ENCODE data around the gene PPM1N. TPM values are rescaled to one million over a fixed set of nuclear protein-coding genes. Genes with fewer than 3 reads are reported as not detected.

Gene PPM1N
- polyA plus RNA-seq, 3 donors: 1.3 to 4.3 (median 2.7) TPM

DNA sequence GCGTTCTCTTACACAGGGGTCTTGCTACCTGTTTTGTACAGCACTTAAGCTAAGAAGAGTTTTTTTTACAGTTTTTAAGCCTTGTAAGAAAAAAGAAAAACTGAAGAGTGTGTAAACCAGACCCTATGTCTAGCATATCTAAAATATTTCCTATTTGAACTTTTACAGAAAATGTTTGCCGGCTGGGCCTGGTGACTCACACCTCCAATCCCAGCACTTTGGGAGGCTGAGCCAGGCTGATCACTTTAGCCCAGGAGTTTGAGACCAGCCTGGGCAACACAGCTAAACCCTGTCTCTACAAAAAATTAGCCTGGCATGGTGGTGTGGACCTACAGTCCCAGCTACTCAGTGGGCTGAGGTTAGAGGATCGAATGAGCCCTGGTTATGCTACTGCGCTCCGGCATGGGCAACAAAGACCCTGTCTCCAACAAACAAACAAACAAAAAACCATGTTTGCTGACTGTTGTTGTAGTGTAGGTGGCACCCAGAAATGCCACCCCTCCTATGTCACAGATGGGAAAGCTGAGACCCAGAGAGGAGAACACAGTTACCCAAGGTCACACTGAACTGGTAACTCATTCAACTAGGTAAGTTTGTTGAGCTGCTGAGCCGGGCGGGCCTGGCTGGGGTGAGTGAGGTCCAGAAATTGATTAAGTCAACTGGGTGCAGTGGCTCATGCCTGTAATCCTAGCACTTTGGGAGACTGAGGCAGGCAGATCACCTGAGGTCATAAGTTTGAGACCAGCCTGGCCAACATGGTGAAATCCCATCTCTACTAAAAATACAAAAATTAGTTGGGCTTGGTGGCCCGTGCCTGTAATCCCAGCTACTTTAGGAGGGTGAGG is 7.1 kb downstream of the PPM1N start:
- H4K20me1 ChIP-seq (ENCODE audit: insufficient read depth, low read length): peaks cover 32% of the 10 kb centered on the region
- no peak for DNase-seq
- H3K9me3 Mint-ChIP-seq: peaks cover 0 to 3% (median 0%) of the 10 kb centered on the region in 7 donors
- H3K27me3 Mint-ChIP-seq (ENCODE audit: low read depth in 3 of 3): peaks cover 0 to 5% (median 5%) of the 10 kb centered on the region in 3 donors
- no peaks in the 10 kb centered on the region for H3K9me3 ChIP-seq (replicated peaks in 1 of 2; ENCODE audit: control insufficient read depth in 1 of 2, insufficient read depth in 1 of 2, low read length in 2 of 2)
- peaks cover 6 to 14% of the 10 kb centered on the region in 2 donors for H3K36me3 Mint-ChIP-seq
- peaks cover 58% of the 10 kb centered on the region for H3K4me1 Mint-ChIP-seq
- peaks cover 0 to under 1% of the 10 kb centered on the region in 2 donors for H3K36me3 ChIP-seq (replicated peaks in 1 of 2; ENCODE audit: control insufficient read depth in 1 of 2, insufficient read depth in 2 of 2, low read length in 2 of 2)
- intact Hi-C loops (cut with micrococcal nuclease): loop anchor here in 1 of 2 donors (5.0 kb wide), 1 partner anchor 77 kb away; the partner anchor contains the start of gene OPA3
- H3K4me3 Mint-ChIP-seq: peak overlapping the region in 1 of 2 donors; percentile 43
- no peaks in the 10 kb centered on the region for H3K27me3 ChIP-seq (ENCODE audit: control insufficient read depth in 2 of 2, insufficient read depth in 2 of 2, low read length in 2 of 2)
- peaks cover 56 to 74% of the 10 kb centered on the region in 2 donors for H3K4me1 ChIP-seq (ENCODE audit: control insufficient read depth in 1 of 2, insufficient read depth in 2 of 2, low read length in 2 of 2)
- WGBS (ENCODE audit: insufficient coverage): 100% methylated on average over 3 of the region's 8 CpGs
- no peak overlapping the region for H2AFZ ChIP-seq (ENCODE audit: insufficient read depth, low read depth, low read length, poor library complexity, severe bottlenecking)
- no peak overlapping the region for H3K4me3 ChIP-seq (replicated peaks in 1 of 3; ENCODE audit: low read depth in 2 of 3, low read length in 3 of 3)
- TF ChIP-seq CTCF (IDR thresholded peaks at IDR 0.05): no peak
- no peak overlapping the region for H3K9ac ChIP-seq (ENCODE audit: insufficient read depth, low read length, poor library complexity, severe bottlenecking)
- no peak overlapping the region for H3K27ac ChIP-seq (ENCODE audit: low read depth in 1 of 2, low read length in 2 of 2)
- peak overlapping the region; percentile 85 to 97 (median 89) for H3K27ac Mint-ChIP-seq
- peaks cover 35% of the 10 kb centered on the region for H3K79me2 ChIP-seq (ENCODE audit: insufficient read depth, low read length)
- H3K4me2 ChIP-seq (replicated peaks; ENCODE audit: extremely low read depth, low read length, poor library complexity, severe bottlenecking): peak overlapping the region; percentile 100

GRCh38 chr19:45505996-45506245 is 7.7 kb downstream of the PPM1N start:
- H3K4me2 ChIP-seq (replicated peaks; ENCODE audit: extremely low read depth, low read length, poor library complexity, severe bottlenecking): peak overlapping the region; percentile 100
- H3K36me3 Mint-ChIP-seq: peaks cover 8 to 19% of the 10 kb centered on the region in 2 donors
- H3K27me3 ChIP-seq (ENCODE audit: control insufficient read depth in 2 of 2, insufficient read depth in 2 of 2, low read length in 2 of 2): no peaks in the 10 kb centered on the region
- peaks cover 59 to 76% of the 10 kb centered on the region in 2 donors for H3K4me1 ChIP-seq (ENCODE audit: control insufficient read depth in 1 of 2, insufficient read depth in 2 of 2, low read length in 2 of 2)
- H3K27ac Mint-ChIP-seq: peak overlapping the region; percentile 85 to 97 (median 89)
- H3K9me3 ChIP-seq (replicated peaks in 1 of 2; ENCODE audit: control insufficient read depth in 1 of 2, insufficient read depth in 1 of 2, low read length in 2 of 2): no peaks in the 10 kb centered on the region
- peak overlapping the region; percentile 96 to 99 for H3K27ac ChIP-seq (ENCODE audit: low read depth in 1 of 2, low read length in 2 of 2)
- WGBS (ENCODE audit: insufficient coverage): no CpG with 5 or more reads among the region's 5 CpGs
- peaks cover 37% of the 10 kb centered on the region for H4K20me1 ChIP-seq (ENCODE audit: insufficient read depth, low read length)
- no peak for TF ChIP-seq CTCF (IDR thresholded peaks at IDR 0.05)
- H3K9me3 Mint-ChIP-seq: peaks cover 0 to 3% (median 0%) of the 10 kb centered on the region in 7 donors
- peaks cover 0 to 6% of the 10 kb centered on the region in 2 donors for H3K36me3 ChIP-seq (replicated peaks in 1 of 2; ENCODE audit: control insufficient read depth in 1 of 2, insufficient read depth in 2 of 2, low read length in 2 of 2)
- intact Hi-C loops (cut with micrococcal nuclease): loop anchor here in 1 of 2 donors (5.0 kb wide), 1 partner anchor 76 kb away; the partner anchor contains the start of gene OPA3
- peak overlapping the region; percentile 88 for H3K9ac ChIP-seq (ENCODE audit: insufficient read depth, low read length, poor library complexity, severe bottlenecking)
- DNase-seq: no peak
- H3K4me3 ChIP-seq (replicated peaks in 1 of 3; ENCODE audit: low read depth in 2 of 3, low read length in 3 of 3): peak overlapping the region in 2 of 3 experiments; percentile 80 to 100
- H2AFZ ChIP-seq (ENCODE audit: insufficient read depth, low read depth, low read length, poor library complexity, severe bottlenecking): peak overlapping the region; percentile 19
- peaks cover 61% of the 10 kb centered on the region for H3K4me1 Mint-ChIP-seq
- H3K27me3 Mint-ChIP-seq (ENCODE audit: low read depth in 3 of 3): peaks cover 0 to 4% (median under 1%) of the 10 kb centered on the region in 3 donors
- H3K4me3 Mint-ChIP-seq: peak overlapping the region; percentile 67 to 88
- peaks cover 41% of the 10 kb centered on the region for H3K79me2 ChIP-seq (ENCODE audit: insufficient read depth, low read length)

Data from CD14-positive monocyte (primary cell).